ENCODE measurements around the gene KRT26. TPM values are rescaled to one million over a fixed set of nuclear protein-coding genes. Genes with fewer than 3 reads are reported as not detected.

Gene KRT26
- total and polyA plus RNA-seq, 2 of the 8 experiments (the other 6 are each of a cell fraction or from before 2014, with no cell fraction given) = not detected

- Histone ChIP-seq H3K27ac (ENCODE audit: low read depth, low read length) (no peak overlapping the region), H3K79me2 (ENCODE audit: control insufficient read depth in 1 of 2, insufficient read depth in 2 of 2, low read length in 2 of 2) (no peaks in the 10 kb centered on the region), H3K23ac (ENCODE audit: insufficient read length) (no peak overlapping the region), H2BK5ac (ENCODE audit: low read depth, low read length) (no peak overlapping the region), H3K4me1 (replicated peaks in 1 of 4; ENCODE audit: control insufficient read depth in 3 of 4, insufficient read depth in 4 of 4, low read length in 3 of 4) (no peaks in the 10 kb centered on the region; a peak in 1 of 7 replicates), H3K4ac (replicated peaks; ENCODE audit: insufficient read length, low read depth, low read length) (no peak overlapping the region), H2BK20ac (ENCODE audit: low read length) (no peak overlapping the region), H2BK120ac (replicated peaks; ENCODE audit: low read depth, low read length) (no peak overlapping the region), H3K56ac (replicated peaks; ENCODE audit: insufficient read length, low read depth, low read length) (no peak overlapping the region), H2AK5ac (ENCODE audit: low read depth, low read length) (no peak overlapping the region), H3K79me1 (ENCODE audit: low read depth, low read length) (no peaks in the 10 kb centered on the region), H3K14ac (ENCODE audit: insufficient read length) (no peak overlapping the region), H2BK15ac (ENCODE audit: low read length) (no peak overlapping the region), H3K23me2 (ENCODE audit: low read depth, low read length) (no peaks in the 10 kb centered on the region), H3K9ac (replicated peaks in 1 of 4; ENCODE audit: extremely low read depth in 1 of 4, low read depth in 3 of 4, low read length in 3 of 4) (no peak overlapping the region), H2AFZ (ENCODE audit: low read length) (no peak overlapping the region), H4K8ac (ENCODE audit: extremely low read depth, insufficient read depth, low read length) (no peak overlapping the region), H3K4me3 (ENCODE audit: extremely low read depth in 1 of 4, insufficient read depth in 2 of 4, low read depth in 3 of 4, low read length in 4 of 4) (peak overlapping the region in 1 of 4 experiments; percentile 86; a peak in 1 of 8 replicates), H3K36me3 (ENCODE audit: control insufficient read depth in 2 of 4, insufficient read depth in 4 of 4, low read length in 3 of 4) (peaks cover 0 to 5% (median 4%) of the 10 kb centered on the region in 4 experiments; a peak in 2 of 8 replicates), H3K27me3 (replicated peaks in 1 of 4; ENCODE audit: control insufficient read depth in 3 of 4, extremely low read depth in 1 of 4, insufficient read depth in 3 of 4, low read length in 3 of 4) (no peaks in the 10 kb centered on the region; a peak in 2 of 7 replicates), H4K5ac (ENCODE audit: insufficient read length, low read depth, low read length) (no peak overlapping the region), H2BK12ac (ENCODE audit: low read depth, low read length) (no peak overlapping the region), H4K91ac (replicated peaks; ENCODE audit: insufficient read length, low read length) (no peak overlapping the region), H3K9me3 (ENCODE audit: insufficient read depth in 2 of 2, low read depth in 1 of 2, low read length in 1 of 2) (no peaks in the 10 kb centered on the region), H4K20me1 (replicated peaks in 1 of 2; ENCODE audit: control insufficient read depth in 1 of 2, insufficient read depth in 2 of 2, low read length in 2 of 2) (no peaks in the 10 kb centered on the region), H3K4me2 (ENCODE audit: insufficient read depth in 1 of 2, low read depth in 2 of 2, low read length in 2 of 2) (no peak overlapping the region; a peak in 1 of 4 replicates), H3K18ac (ENCODE audit: extremely low read depth, low read length) (no peak overlapping the region)
- ChIA-PET POLR2A (ENCODE audit: partially characterized antibody) (no interaction called here), CTCF (ENCODE audit: partially characterized antibody) (interaction anchor here (0.7 kb wide), 1 partner anchor 16 kb away, joined by 3 read pairs; no protein-coding TSS in a partner anchor)
- no peak for DNase-seq (ENCODE audit: low read depth in 1 of 2, low spot score in 2 of 2)
- WGBS, 2 experiments (ENCODE audit: extremely low coverage in 1 of 2, insufficient coverage in 1 of 2, insufficient read length in 1 of 2, insufficient replicate concordance in 2 of 2, low coverage in 1 of 2, low lambda C conversion rate in 2 of 2, missing lambda C conversion rate in 1 of 2) = 88% methylated on average over 9 of the region's 9 CpGs; no CpG with 5 or more reads in 1 of the 2 experiments
- FAIRE-seq = no peak
- TF ChIP-seq SP2 (IDR thresholded peaks at IDR 0.05; ENCODE audit: low read length) = no peak
- no peak for TF ChIP-seq NRF1 (IDR thresholded peaks at IDR 0.05; ENCODE audit: low read depth, low read length)
- no peak for TF ChIP-seq SIN3A (conservative IDR thresholded peaks at IDR 0.05 in 1 of 2, IDR thresholded peaks at IDR 0.05 in 1 of 2; ENCODE audit: low read depth in 1 of 2, low read length in 2 of 2)
- TF ChIP-seq SUZ12 (IDR thresholded peaks at IDR 0.05; ENCODE audit: low read length) = no peak
- no peak for TF ChIP-seq GTF2F1 (IDR thresholded peaks at IDR 0.05; ENCODE audit: borderline replicate concordance, low read depth, low read length)
- TF ChIP-seq YY1 (IDR thresholded peaks at IDR 0.05; ENCODE audit: low read depth, low read length) = no peak
- no peak for TF ChIP-seq CREB1 (IDR thresholded peaks at IDR 0.05)
- TF ChIP-seq, protein P1, sequence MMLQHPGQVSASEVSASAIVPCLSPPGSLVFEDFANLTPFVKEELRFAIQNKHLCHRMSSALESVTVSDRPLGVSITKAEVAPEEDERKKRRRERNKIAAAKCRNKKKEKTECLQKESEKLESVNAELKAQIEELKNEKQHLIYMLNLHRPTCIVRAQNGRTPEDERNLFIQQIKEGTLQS (IDR thresholded peaks at IDR 0.05; ENCODE audit: insufficient read depth, low read depth, low read length) = no peak
- TF ChIP-seq ASH2L (IDR thresholded peaks at IDR 0.05; ENCODE audit: low read length) = no peak
- TF ChIP-seq KDM1A (IDR thresholded peaks at IDR 0.05; ENCODE audit: borderline replicate concordance, low read length) = no peak
- TF ChIP-seq PHF8 (conservative IDR thresholded peaks at IDR 0.05; ENCODE audit: low read depth, low read length) = no peak
- no peak for TF ChIP-seq RNF2 (IDR thresholded peaks at IDR 0.05; ENCODE audit: borderline replicate concordance, low read depth, low read length, missing control alignments, poor library complexity, severe bottlenecking)
Measured at GRCh38 chr17:40820228-40820838, 48.3 kb upstream of the KRT26 start.
